Measurements from ENCODE around the gene ARFGAP3. TPM values are rescaled to one million over a fixed set of nuclear protein-coding genes. Genes with fewer than 3 reads are reported as not detected.
"Not testable (repeated sequence)": the region's sequence is repeated elsewhere in the genome, so short reads cannot be mapped to it uniquely, and the experiment has no call there.

Gene ARFGAP3
- total RNA-seq, 1 donor from 2014 or later = 39.9 TPM

DNA sequence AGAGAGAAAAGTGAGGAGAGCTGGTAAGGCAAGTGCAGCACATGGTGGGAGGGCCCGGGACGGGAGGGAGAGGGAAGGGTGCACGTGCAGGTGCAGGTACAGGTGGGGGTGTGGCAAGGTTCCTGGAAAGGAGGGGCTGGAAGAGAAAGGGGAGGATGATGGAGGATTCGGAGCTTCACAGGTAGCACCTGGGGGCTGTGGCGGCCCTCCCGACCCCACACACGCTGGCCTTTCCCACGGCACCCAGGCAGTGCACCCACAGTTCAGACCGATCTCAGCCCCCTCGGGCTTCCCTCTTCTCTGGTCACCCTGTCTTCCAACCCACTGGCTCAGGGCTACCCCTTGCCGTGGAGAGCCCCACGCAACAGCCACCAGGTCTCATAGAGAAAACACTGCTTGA lies 69.1 kb downstream of the ARFGAP3 start:
- no peaks in the 10 kb centered on the region for H3K27me3 ChIP-seq (ENCODE audit: low read depth)
- peaks cover 11% of the 10 kb centered on the region for H3K4me1 ChIP-seq
- H3K27ac ChIP-seq = no peak overlapping the region
- no peaks in the 10 kb centered on the region for H3K36me3 ChIP-seq
- intact Hi-C loops (cut with DNase I) = no loop called here
- no peak overlapping the region for H3K4me3 ChIP-seq
- DNase-seq = no peak
- TF ChIP-seq, protein P1, sequence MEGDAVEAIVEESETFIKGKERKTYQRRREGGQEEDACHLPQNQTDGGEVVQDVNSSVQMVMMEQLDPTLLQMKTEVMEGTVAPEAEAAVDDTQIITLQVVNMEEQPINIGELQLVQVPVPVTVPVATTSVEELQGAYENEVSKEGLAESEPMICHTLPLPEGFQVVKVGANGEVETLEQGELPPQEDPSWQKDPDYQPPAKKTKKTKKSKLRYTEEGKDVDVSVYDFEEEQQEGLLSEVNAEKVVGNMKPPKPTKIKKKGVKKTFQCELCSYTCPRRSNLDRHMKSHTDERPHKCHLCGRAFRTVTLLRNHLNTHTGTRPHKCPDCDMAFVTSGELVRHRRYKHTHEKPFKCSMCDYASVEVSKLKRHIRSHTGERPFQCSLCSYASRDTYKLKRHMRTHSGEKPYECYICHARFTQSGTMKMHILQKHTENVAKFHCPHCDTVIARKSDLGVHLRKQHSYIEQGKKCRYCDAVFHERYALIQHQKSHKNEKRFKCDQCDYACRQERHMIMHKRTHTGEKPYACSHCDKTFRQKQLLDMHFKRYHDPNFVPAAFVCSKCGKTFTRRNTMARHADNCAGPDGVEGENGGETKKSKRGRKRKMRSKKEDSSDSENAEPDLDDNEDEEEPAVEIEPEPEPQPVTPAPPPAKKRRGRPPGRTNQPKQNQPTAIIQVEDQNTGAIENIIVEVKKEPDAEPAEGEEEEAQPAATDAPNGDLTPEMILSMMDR (IDR thresholded peaks at IDR 0.05) = no peak
- H3K9me3 ChIP-seq = no peaks in the 10 kb centered on the region
- no peak for ATAC-seq

DNA sequence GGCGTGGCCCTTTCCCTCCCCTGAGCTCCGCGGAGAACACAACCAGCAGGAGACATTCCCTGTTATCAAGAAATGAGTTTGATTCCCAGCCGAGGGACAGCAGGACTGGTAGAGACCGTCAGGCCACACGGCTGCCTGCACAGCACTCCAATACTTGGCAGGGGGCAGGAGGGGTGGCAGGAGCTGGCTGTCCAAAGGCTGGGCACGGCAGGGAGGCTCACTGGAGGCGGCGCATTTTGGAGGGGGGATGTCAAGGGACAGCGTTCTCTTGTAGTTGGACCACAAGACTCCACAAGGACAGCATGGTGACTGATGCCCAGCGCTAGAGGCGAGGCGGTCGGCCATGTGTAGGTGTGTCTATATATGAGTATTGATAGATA lies 69.7 kb downstream of the ARFGAP3 start:
- no peaks in the 10 kb centered on the region for H3K9me3 ChIP-seq
- no peaks in the 10 kb centered on the region for H3K36me3 ChIP-seq
- H3K4me3 ChIP-seq = no peak overlapping the region
- no peak overlapping the region for H3K27ac ChIP-seq
- H3K4me1 ChIP-seq = peaks cover 11% of the 10 kb centered on the region
- DNase-seq = no peak
- no peak for ATAC-seq
- no peaks in the 10 kb centered on the region for H3K27me3 ChIP-seq (ENCODE audit: low read depth)
- TF ChIP-seq, protein P1 (IDR thresholded peaks at IDR 0.05) = no peak
- intact Hi-C loops (cut with DNase I) = no loop called here

DNA sequence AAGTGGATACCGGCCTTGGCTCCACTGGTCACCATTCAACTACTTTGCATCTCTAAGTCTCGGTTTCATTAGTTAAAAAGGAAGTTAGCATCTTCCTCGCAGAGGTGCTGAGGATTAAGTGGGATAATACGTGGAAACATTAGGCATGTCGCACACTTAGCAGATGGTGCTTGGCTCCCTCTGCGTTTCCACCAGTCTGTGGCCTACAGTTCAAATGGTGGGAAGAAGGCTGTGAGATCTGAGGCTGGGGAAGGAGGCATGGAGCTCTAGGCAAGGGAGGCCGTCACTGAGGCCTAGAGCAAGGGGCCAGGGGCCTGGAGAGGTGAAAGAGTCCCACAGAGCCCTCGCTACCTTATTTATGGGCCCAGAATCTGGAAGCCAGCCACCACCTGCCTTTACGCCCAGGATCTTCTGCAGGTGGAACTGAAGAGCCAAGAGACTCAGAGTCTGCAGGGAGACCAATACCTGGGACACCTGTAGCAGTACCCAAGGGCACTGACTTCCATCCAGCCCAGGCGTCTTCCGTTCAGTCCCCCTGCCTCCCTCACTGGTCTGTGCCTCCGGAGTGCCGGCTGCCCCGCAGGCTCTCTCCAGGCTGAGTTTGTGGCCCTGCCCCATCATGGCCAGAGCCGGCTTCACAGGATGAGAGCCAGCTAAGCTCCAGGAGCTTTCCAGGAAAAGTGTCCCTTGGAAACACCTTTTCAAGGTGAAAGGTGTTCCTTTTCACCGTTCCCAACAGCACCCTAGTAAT lies 70.3 kb downstream of the ARFGAP3 start:
- Histone ChIP-seq H3K4me3 (no peak overlapping the region), H3K27me3 (ENCODE audit: low read depth) (no peaks in the 10 kb centered on the region), H3K27ac (no peak overlapping the region), H3K36me3 (no peaks in the 10 kb centered on the region), H3K9me3 (no peaks in the 10 kb centered on the region), H3K4me1 (peaks cover 8% of the 10 kb centered on the region)
- DNase-seq (no peak), ATAC-seq (no peak)
- TF ChIP-seq, protein P1 (IDR thresholded peaks at IDR 0.05) = no peak
- intact Hi-C loops (cut with DNase I) = no loop called here

DNA sequence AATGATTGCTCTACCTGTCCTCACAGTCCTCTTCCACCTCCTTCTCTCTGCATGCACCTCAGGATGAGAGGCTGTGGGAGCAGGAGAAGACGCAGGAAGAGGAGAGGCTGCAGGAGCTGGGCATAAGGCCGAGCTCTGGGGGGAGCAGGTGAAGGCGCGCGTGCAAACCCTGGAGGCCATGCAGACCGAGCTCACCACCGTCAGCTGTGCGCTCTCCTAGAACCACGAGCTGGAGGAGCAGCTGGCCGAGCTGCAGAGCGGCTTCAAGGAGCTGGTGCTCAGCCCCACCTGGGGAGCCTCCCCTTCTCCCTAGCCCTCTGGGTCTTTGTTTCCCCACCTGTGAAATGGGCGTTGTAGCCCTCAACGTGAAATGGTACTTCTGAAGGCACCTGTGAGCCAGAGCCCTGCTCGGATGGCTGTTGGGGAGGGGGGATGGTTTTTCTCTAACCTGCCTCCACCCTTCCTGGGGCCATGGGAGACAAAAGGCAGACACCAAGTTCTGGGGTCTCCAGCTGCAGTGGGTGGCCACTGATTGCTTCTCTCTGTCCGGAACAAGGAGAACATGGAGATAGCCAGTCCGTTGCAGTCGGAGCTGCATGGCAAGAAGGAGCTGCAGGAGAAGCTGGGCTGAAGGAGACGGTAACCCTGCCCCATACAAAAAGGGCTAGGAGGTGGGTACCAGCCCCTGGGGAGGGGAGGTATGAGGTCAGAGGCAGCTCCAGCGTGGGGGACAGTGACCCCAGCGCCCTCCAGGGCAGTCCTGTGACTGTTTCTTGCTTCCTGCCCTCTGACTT lies 71.2 kb downstream of the ARFGAP3 start:
- intact Hi-C loops (cut with DNase I) = no loop called here
- TF ChIP-seq, protein P1 (IDR thresholded peaks at IDR 0.05) = no peak
- no peak overlapping the region for H3K27ac ChIP-seq
- no peaks in the 10 kb centered on the region for H3K9me3 ChIP-seq
- no peaks in the 10 kb centered on the region for H3K36me3 ChIP-seq
- ATAC-seq (no peak), DNase-seq (no peak)
- H3K4me1 ChIP-seq = no peaks in the 10 kb centered on the region
- H3K4me3 ChIP-seq = no peak overlapping the region
- no peaks in the 10 kb centered on the region for H3K27me3 ChIP-seq (ENCODE audit: low read depth)

DNA sequence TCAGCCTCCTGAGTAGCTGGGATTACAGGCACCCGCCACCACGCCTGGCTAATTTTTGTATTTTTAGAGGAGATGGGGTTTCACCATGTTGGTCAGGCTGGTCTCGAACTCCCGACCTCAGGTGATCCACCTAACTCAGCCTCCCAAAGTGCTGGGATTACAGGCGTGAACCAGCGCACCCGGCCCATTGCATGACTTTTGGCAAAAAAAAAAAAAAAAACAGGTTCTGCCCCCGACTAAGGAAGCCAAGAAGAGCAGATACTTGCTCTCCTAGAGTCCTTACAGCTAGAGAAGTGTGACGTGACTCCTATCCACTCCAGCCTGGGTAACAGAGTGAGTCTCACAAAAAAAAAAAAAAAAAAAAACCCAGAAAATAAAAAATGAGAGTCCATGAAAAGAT lies 74.8 kb downstream of the ARFGAP3 start:
- DNase-seq; H3K4me1 ChIP-seq; H3K27me3 ChIP-seq (ENCODE audit: low read depth); H3K9me3 ChIP-seq; ATAC-seq; H3K36me3 ChIP-seq; intact Hi-C loops (cut with DNase I); H3K4me3 ChIP-seq; H3K27ac ChIP-seq: not testable (repeated sequence)

DNA sequence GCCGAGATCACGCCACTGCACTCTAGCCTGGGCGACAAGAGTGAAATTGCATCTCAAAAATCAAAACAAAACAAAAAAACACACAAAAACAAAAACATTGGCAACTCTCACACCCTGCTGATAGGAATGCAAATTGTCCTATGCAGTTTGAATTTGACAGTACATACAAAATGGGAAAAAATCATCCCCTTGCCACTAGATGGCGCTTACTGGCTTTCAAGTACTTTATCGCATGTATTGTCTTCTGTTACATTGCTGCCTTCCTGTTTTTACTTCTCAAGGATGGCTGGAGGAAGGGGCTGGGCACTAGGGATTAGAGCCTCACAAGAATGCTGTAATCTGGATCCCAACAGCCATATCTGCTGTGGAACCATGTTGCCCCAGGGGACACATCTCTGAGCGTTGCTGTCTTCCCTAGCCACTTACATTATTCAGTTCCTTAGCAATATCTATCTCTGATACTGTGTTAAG lies 77.0 kb downstream of the ARFGAP3 start:
- H3K9me3 ChIP-seq = no peaks in the 10 kb centered on the region
- no peak overlapping the region for H3K4me3 ChIP-seq
- intact Hi-C loops (cut with DNase I) = no loop called here
- TF ChIP-seq, protein P1 (IDR thresholded peaks at IDR 0.05) = peak; percentile 81
- H3K27ac ChIP-seq = no peak overlapping the region
- H3K36me3 ChIP-seq = no peaks in the 10 kb centered on the region
- peak; percentile 86 to 91 for ATAC-seq
- no peaks in the 10 kb centered on the region for H3K27me3 ChIP-seq (ENCODE audit: low read depth)
- H3K4me1 ChIP-seq = peaks cover 5% of the 10 kb centered on the region
- no peak for DNase-seq

Measured in lower lobe of right lung (tissue), 2 donors.